Activated CD4-positive, alpha-beta T cell treated with anti-CD3 and anti-CD28 coated beads, Interleukin-2, amount 50 U/mL, for 1 hour (primary cell): ENCODE measurements around the gene GPR75.

Experiments
- DNase-seq: peaks from one replicate; pipeline ENCODE4 v3.0.0-alpha.2; 2020

GPR75 gene

DNA sequence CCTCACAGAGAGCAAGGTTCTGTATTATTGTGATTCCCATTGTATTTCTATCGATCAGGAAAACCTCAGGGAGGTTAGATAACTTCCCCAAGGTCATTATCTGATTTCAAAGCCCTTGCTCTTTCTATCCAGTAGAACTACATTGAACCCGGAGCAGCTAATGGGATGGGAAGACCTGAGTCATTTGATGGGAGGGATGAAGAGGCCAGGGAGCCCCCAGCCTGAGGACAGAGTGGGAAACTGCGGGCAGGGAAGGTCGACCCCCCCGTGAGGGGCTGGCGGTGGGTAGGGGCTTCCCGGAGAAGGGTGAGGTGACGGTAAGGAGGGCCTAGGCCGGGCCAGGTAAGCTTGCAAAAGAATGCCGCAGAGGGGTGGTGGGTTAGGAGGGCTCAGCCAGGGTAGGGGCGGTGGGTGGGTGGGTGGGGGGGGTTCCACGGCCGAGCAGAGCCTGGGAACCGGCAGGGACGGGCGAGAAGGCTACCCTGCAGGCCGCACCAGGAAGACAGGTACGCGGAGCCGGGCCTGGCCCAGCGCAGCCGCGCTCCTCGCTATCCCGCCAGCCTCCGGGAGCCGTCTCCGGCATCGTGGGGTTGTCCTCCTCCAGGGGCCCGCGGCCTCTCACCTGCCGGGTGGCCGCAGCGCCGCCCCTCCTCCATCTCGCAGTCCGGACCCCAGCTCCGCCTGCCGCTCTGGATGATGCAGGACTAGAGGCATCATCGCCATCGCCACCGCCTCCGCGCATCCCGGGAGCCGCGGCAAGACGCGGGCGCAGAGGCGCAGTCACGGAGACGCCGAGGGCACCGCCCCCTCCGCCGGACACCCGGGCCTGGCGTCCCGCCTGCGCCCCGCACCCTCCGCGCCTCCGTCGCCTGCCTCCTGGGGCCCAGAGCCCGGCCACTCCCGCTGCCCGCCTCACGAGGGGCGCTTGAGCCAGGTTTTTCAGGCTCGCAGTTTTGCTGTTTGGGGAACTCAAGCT is at the start of gene GPR75:
Gene GPR75, minus strand, starts transcription at position 762 of the 976 bp plus-strand sequence. CDS start 5,211 bp downstream, outside the sequence.
- DNase-seq, result no peak

DNA sequence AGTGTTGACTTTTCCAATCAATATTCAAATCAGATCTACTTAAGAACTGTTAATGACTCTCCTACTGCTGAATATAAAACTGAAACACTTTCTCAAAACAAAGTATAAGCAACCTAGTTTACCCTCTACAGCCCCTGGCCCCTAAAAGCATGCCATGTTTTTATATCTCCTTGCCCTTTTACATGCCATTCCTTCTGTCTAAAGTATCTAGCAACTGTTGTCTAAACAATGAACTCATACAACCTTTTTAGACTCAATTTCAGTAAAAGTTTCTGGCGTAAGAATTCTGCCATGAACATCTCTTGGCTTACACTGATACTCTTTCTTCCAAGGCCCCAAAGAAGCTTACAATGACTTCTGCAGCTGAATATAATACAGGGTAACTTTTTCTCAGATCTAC is 47.8 kb upstream of the GPR75 start:
- DNase-seq, result no peak

DNA sequence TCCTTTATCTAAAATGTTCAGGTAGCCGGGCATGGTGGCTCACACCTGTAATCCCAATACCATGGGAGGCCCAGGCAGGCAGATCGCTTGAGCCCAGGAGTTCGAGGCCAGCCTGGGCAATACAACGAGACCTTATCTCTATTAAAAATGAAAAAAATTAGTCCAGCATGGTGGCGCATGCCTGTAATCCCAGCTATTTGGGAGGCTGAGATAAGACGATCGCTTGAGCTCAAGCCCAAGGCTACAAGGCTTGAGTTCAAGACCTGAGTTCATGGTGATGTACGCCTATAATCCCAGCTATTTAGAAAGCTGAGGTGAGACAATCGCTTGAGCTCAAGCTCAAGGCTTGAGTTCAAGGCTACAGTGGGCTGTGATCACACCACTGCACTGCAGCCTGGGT is 45.6 kb upstream of the GPR75 start:
- no peak for DNase-seq

DNA sequence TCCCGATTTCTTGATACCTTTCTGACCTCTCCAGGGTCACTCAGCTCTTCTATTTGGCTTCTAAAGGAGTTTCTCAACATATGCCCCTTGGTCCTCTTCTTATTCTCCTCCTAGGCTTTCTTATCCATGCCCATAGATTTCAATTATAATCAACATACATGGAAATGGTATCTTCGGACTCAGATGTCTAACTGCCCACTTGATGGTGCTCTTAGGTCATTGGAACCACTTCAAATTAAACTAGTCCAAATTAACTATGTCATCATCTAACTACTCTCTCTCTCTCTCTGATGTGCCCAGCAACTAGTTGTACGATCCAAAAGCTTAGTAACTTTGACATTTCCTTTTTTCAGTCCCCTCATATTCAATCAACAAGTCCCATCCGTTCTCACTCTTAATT is 43.2 kb upstream of the GPR75 start:
- no peak for DNase-seq

DNA sequence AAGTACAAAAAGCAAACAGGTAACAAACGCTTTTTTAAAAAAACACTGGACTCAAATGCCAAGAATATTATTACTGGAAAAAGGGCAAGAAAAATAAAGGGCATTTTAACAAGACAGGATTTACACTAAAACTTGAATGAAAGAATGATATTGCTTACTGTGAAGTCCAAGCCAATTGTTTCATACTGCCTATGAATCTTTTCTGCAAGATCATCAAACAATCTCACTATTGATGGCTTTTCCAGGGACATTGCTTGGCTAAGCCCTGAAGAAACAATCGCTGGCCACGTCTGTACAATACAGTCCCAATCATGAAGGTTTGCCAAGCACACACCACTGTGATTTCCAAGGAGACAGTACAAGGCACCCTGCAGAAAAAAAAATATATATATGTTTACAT is 41.4 kb upstream of the GPR75 start:
- DNase-seq, result no peak

DNA sequence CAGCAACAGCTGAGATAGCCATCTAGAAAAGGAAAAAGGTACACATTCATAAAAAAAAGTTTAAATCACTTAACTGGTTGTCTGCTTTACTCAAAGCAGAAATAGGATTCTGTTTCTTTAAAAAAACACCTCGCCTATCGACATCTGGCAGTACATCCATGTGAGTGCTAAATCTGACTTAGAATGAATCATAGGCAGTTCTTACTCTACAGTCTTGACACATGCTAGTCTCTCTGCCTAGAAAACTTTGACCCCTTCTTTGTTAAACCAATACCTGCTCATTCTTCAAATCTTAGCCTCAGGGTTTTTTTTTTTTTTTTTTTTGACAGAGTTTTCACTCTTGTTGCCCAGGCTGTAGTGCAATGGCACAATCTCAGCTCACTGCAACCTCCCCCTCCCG is 37.1 kb upstream of the GPR75 start:
- DNase-seq, result no peak

DNA sequence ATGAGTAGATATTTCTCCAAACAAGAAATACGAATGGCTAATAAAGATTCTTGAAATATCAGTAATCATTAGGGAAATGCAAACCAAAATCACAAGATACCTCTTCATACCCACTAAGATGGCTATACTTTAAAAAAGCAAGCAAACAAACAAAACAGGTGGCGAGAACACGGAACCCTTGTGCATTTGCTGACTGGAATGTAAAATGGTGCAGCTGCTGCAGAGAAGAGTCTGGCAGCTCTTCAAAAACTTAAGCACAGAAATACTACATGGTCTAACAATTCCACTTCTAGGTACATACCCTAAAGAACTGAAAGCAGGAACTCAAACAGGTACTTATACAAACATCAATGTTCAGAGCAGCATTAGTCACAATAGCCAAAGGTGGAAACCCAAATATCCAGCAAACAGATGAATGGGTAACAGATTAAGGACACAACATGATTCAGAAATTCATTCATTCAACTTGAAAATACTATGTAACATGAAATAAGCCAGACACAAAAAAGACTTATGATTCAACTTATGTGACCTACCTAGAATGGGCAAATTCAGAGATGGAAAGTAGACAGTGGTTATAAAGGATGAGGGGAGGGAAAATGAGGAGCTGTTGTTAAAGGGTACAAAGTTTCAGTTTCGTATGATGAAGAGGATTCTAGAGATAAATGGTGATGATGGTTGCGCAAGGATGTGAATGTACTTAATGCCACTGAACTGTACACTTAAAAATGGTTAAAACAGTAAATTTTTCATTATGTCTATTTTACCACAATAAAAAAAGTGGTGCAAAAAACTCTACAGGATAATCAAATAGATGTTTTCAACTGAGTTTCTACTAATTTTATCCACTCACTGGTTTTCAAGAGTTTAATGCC is 26.9 kb upstream of the GPR75 start:
- DNase-seq, result no peak

DNA sequence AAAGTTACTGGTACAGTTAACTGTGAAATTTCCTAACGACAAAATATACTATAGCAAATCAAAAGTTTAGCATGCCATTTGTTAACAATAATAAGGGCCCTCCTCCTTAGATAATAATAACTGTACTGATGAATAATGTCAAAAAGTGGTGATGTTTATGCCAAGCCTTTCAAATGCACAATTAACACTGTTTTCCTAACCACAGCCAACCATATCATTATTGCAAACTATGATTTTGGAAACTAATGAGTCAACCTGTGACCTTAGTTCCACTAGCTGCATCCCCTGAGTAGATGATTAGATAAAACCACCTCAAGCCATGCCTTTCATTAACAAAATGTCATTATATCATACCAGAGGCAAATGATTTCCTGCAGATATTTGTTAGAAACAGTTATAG is 25.1 kb upstream of the GPR75 start:
- DNase-seq, result no peak

DNA sequence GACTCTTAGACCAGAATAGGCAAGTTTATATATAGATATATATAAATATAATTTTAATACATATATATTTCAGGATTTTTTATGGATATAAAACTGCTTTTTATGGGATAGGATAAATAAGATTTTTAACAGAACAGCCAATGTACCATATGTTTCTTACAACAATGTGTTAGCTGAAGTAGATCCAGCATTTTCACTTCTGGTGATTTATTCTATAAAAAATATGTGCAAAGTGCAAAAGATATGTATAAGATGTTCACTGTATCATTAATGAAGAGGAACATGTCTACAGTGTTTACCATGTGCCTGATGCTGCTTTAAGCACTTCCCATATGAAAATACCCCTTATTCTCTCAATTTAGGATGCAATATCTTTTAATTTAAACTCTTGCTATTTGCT is 22.2 kb upstream of the GPR75 start:
- no peak for DNase-seq

DNA sequence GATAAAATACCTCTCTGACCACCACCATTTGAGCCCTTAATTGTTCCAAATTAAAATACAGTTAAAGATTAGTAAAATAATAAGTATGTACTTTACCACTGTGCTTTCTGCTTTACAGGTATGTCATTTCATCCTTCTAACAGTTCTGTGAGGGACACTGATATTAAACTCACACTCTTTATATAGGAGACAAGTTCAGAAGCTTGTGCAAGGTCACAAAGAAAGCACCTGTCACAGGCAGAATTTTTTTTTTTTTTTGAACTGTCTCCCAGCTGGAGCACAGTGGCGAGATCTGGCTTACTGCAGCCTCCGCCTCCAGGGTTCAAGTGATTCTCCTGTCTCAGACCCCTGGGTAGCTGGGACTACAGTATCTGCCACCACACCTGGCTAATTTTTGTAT is 21.6 kb upstream of the GPR75 start:
- DNase-seq, result no peak

DNA sequence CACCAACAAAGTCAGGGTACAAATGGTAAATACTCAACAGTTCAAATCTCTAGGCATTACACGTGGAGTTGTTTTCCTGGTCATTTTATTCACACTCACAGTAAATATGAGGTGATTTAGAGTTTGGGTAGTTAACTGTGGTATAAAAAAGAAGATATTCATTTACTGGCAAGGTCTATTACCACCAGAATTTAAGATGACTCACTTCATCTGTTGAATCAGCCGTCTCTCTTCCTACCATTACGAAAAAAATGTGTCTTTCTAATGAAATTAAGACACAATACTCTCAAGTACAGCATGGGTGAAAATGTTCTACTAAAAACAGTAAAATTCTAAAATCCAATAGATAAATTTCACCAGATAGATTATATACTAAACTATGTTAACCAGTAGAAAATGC is 21.0 kb upstream of the GPR75 start:
- DNase-seq, result no peak

DNA sequence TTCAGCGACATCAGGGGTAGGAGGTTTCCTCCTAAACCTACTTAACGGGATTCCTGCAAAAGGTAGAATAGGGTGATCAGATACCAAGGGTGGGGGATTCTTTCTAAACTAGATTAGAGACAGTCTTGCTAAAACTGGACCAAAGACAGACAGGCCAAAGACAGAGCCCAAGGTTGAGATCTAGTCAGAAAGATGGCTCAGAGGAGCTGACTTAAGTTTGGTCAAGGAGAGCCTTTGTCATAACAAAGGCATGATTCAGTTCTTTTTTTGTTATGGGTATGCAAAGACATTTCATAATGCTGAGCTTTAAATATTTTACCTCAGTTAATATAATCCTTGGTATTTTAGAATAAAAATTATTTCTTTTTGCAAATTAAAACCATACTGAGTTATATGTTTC is 17.8 kb upstream of the GPR75 start:
- no peak for DNase-seq

DNA sequence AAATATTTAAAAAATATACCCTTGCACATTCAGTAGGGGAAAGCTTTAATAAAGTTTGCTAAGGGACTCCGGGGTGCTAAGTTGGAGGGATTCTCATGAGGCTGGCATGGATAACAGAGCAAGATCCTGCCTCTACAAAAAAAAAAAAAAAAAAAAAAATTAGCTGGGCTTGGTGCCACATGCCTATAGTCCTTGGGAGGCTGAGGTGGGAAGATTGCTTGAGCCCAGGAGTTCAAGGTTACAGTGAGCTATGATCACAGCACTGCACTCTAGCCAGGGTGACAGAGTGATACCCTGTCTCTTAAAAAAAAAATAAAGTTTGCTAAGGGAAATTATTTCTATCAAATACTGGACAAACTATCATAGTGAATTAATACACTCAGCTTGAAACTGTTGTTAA is 17.3 kb upstream of the GPR75 start:
- no peak for DNase-seq

DNA sequence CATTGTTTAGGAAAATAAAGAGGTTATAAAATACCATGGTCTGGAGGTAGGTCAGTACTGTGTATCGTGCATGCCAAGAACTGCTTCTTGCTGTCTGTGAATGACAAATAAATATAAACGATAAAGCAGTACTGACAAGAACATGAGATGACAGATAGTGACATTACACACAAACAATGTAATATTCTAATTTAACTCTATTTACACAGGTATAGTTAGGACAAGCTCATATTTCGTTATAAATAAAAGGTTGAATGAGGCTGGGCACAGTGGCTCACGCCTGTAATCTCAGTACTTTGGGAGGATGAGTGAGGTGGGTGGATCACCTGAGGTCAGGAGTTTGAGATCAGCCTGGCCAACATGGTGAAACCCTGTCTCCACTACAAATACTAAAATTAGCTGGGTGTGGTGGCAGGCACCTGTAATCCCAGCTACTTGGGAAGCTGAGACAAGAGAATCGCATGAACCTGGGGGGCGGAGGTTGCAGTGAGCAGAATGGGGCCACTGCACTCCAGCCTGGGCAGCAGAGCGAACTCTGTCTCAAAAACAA is 14.7 kb upstream of the GPR75 start:
- no peak for DNase-seq

DNA sequence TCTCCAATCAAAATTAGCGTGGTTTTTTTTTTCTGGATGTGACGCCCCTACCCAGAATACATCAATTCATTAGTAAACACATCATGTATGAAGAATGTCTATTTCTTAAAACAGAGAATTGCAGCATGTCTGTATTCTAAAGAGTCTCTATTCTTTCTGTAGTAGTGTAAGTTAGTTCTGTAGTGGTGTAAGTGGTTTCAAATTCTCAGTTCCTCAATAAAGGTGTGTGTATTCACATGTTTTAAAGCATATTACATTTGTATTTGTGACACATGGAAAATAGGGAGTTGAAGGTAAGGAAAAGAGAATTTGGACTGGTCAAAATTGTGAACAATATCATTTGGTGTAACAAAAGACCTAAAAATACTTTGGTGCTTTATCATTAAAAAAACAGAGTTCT is 8.0 kb upstream of the GPR75 start:
- DNase-seq, result no peak

DNA sequence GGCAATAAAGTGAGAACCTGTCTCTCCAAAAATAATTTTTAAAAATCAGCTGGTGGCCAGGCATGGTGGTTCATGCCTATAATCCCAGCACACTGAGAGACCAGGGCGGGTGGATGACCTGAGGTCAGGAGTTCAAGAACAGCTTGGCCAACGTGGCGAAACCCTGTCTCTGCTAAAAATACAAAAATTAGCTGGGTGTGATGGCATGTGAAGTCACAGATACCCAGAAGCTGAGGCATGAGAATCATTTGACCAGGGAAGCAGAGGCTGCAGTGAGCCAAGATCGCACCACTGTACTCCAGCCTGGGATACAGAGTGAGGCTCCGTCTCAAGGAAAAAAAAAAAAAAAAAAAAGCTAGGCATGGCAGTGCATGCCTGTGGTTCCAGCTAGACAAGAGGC is 7.4 kb upstream of the GPR75 start:
- DNase-seq, result no peak

DNA sequence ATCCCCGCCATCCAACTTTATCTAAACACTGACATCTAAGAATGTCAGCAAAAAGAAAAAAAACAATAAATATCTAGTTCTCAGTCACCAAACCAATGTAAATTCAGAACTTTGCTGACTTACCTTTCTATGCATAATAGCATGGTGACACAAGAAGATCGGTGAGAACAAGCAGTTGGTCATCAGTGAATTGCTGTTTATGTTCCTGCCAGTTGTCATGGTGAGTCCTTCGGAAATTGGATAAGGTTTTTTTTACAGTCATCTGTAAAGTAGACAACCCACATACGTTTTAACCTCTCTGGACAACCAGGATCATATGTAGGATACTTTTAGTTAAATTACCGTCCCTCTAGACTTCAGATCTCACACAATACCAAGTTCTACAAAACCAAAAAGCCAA is 6.2 kb upstream of the GPR75 start:
- no peak for DNase-seq

DNA sequence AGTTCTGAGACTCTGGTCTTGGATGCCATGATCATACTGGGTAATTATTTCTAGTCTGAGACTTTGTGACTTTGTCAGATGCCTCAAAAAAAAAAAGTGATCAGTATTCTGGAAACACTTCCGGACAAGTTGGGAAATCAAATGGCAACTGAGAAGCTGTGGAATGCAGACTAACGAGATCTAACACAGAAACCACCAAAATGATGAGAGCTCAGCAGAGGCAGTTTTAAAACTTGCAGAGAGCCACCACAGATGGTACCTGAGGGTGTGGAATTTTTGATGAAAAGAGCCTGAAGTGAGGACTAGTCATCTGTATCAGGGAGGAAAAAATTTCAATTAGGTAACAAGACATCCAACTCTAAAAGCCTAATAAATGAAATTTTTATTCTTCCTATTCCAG is 5.5 kb upstream of the GPR75 start:
- no peak for DNase-seq

DNA sequence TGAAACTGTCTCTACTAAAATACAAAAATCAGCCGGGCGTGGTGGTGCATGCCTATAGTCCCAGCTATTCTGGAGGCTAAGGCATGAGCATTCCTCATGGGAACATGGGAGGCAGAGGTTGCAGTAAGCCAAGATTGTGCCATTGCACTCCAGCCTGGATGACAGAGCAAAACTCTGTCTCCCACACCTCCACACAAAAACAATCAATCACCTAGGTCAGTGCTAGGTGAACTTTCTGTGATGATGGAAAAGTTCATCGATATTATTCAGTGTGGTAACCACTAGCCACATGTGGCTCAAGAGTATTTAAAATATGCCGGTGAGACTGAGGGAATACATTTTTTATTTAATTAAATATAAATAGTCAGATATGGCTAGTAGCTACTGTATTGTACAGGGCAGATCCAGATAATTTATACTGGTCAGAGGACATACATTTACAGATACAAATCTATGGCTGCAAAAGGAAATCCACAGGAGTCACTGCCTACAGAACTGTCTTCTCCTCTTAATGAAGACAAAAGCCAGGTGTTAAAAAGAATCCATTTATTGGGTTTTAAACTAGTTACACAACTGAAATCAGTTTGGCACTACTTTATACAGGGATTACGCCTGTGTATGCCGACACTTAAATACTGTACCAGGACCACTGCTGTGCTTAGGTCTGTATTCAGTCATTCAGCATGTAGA is 3.9 kb upstream of the GPR75 start:
- no peak for DNase-seq

DNA sequence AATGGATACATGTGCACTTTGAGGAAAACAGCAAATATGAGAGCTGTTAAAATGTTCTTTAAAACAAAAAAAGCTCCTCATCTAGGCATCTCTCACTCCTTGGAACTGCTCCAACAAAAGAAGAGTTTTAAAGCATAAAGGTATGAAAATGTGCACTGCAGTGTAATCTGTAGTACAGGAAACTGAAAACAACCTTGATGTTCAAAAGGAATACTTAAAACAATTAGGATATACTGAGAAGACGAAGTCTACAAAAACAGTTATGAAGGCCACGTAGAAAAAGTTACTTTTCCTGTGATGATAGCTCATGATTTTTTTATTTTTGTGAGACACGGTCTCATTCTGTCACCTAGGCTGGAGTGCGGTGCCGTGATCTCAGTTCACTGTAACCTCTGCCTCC is 2.1 kb upstream of the GPR75 start:
- DNase-seq, result no peak

DNA sequence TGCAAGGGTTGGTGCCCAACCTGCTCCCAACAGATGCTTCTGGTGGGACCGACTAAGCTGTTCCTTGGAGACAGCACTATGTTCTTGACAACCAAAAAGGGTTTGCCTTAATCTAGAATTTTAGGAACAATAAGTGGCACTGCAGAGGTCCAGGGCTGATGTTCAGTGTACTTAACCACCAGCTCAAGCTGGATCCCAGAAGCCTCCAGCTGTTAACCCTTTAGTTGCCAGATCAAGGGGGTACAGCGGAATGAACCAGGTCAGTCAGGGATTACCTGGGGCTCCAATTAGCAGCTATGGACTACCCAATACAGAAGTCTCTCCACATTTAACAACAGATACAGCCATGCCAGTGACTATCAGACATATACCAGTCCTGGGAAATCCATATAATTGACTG is 3.5 kb downstream of the GPR75 start:
- no peak for DNase-seq

DNA sequence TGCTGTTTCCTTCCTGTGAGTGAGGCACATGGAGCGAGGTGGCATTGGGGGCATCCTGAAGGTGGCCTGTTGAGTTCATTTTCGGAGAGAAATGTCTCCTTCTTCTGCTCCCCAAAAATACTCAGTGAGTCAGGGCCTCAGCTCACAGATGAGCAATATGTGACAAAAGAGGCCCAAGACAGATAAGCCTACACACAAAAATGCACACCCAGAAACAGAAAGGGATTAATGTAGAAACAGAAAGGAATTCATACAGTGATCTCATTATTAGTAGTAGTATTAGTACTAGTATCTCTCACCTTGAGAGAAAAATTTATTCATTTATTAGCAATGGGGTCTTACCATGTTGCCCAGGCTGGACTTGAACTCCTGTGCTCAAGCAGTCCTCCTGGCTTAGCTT is 5.1 kb downstream of the GPR75 start:
- no peak for DNase-seq

DNA sequence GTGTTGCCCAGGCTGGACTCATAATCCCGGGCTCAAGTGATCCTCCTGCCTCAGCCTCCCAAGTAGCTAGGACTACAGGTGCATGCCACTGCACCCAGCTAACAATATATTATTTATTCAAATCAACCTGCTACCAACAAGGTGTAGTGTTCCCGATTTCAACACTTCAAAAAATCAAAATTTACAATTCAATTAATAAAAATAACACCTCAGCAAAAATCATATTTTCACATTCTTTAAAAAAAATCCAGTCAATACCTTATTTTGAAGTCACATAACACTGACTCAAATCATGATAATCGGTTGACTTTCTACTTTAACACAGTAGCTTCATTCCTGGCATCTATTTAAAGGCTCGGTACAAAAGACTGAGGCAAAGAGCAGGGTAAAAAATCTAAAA is 7.2 kb downstream of the GPR75 start:
- no peak for DNase-seq
